GM19468 (cell line): Measurements from ENCODE around the gene RTP3.

Experiments
- ATAC-seq: cut with Tn5 transposase; IDR thresholded peaks from one replicate; pipeline ENCODE4 v1.9.1; 2021; ENCODE audit warnings: mild to moderate bottlenecking, moderate library complexity, moderate number of reproducible peaks; ENCODE audit not compliant: unreplicated experiment; ENCODE audit errors: extremely low read depth

Gene RTP3

GRCh38 chr3:46497556-46498265 lies at the start of gene RTP3:
Gene RTP3 (plus strand): TSS chr3:46497976. CDS start chr3:46498063, 87 bp downstream.
- ATAC-seq: no peak

GRCh38 chr3:46448721-46449120 lies 49.1 kb upstream of the RTP3 start:
- no peak for ATAC-seq

GRCh38 chr3:46449755-46450552 lies 47.8 kb upstream of the RTP3 start:
- no peak for ATAC-seq

GRCh38 chr3:46453526-46454208 lies 44.1 kb upstream of the RTP3 start:
- no peak for ATAC-seq

- no peak for ATAC-seq
These were observed 43.6 kb upstream of the RTP3 start for GRCh38 chr3:46454209-46454595.

- no peak for ATAC-seq
These were observed 43.2 kb upstream of the RTP3 start for GRCh38 chr3:46454606-46455005.

GRCh38 chr3:46455231-46456115 lies 42.3 kb upstream of the RTP3 start:
- ATAC-seq: no peak

GRCh38 chr3:46456118-46456517 lies 41.7 kb upstream of the RTP3 start:
- no peak for ATAC-seq

- no peak for ATAC-seq
These were observed 37.7 kb upstream of the RTP3 start for GRCh38 chr3:46460051-46460450.

- no peak for ATAC-seq
These were observed 35.7 kb upstream of the RTP3 start for GRCh38 chr3:46462111-46462510.

- ATAC-seq: no peak
These were observed 35.3 kb upstream of the RTP3 start for GRCh38 chr3:46462511-46462910.

GRCh38 chr3:46463120-46463867 lies 34.5 kb upstream of the RTP3 start:
- no peak for ATAC-seq

GRCh38 chr3:46463868-46464241 lies 33.9 kb upstream of the RTP3 start:
- no peak for ATAC-seq

GRCh38 chr3:46464326-46465195 lies 33.2 kb upstream of the RTP3 start, which contains the start of gene LTF:
Gene LTF (minus strand): TSS chr3:46464905. CDS start chr3:46464867, 38 bp downstream.
- no peak for ATAC-seq

- ATAC-seq: no peak
These were observed 32.6 kb upstream of the RTP3 start for GRCh38 chr3:46465196-46465520.

GRCh38 chr3:46466273-46466672 lies 31.5 kb upstream of the RTP3 start:
- ATAC-seq: no peak

GRCh38 chr3:46466871-46467403 lies 30.8 kb upstream of the RTP3 start:
- no peak for ATAC-seq

- no peak for ATAC-seq
These were observed 30.2 kb upstream of the RTP3 start for GRCh38 chr3:46467562-46467961.
